Endometrial microvascular endothelial cells (primary cell): Measurements from ENCODE around the gene MYLK3. TPM values are rescaled to one million over a fixed set of nuclear protein-coding genes. Genes with fewer than 3 reads are reported as not detected.
"Not testable (repeated sequence)": the region's sequence is repeated elsewhere in the genome, so short reads cannot be mapped to it uniquely, and the experiment has no call there.

ENCODE experiments used
- in situ Hi-C: cut with HindIII; loops from 2 replicates; pipeline ENCODE4 v1.10.0; 2017; ENCODE audit warnings: low sequenced_read_pairs, low pct_unique_long_range_greater_than_20kb; ENCODE audit errors: inconsistent ontology term
- total RNA-seq: library from RNA; depleted of rRNA; stranded (reverse); fragments of >200 nt; gene quantifications from one replicate; pipeline ENCODE4 v1.2.3, GENCODE V29; 2015; ENCODE audit errors: inconsistent ontology term

The MYLK3 gene
- total RNA-seq, 1 donor from 2014 or later = not detected

DNA sequence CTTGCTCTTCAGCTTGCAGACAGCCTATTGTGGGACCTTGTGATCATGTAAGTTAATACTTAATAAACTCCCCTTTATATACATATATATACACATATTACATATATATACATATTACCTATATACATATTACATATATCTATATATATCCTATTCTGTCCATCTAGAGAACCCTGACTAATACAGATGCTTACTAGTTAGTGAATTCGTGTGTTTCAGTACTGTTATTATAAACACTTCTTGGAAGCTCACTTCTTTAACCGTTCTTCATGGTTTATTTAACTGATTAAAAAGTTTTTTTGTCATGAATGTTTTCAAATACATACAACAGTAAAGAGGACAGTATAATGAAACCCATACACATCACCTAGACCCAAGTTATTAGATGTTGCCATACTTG lies 46.1 kb downstream of the MYLK3 start:
- in situ Hi-C loops = no loop called here

DNA sequence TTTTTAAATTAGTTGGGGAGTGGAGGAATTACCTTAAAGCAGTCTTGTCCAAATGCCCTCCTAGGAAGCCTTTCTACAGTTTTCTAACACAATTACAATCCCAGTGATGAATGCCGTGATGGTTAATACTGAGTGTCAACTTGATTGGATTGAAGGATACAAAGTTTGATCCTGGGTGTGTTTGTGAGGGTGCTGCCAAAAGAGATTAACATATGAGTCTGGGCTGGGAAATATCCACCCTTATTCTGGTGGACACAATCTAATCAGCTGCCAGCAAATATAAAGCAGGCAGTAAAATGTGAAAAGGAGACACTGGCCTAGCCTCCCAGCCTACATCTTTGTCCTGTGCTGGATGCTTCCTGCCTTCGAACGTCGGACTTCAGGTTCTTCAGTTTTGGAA lies 46.5 kb downstream of the MYLK3 start:
- in situ Hi-C loops = no loop called here

DNA sequence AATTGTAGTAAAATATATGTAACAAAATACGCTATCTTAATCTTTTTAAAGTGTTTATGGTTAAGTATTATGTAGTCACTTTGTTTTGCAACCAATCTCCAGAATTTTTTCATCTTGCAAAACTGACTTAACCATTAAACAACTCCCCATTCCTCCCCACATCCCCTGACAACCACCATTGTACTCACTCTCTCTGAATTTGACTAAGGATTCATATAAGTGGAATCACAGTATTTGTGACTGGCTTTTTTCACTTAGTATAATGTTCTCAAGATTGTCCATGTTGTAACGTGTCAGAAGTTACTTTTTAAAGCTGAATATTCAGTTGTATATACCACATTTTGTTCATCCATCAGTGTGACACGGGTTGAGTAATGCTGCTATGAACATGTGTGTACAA lies 48.1 kb downstream of the MYLK3 start:
- in situ Hi-C loops = no loop called here

DNA sequence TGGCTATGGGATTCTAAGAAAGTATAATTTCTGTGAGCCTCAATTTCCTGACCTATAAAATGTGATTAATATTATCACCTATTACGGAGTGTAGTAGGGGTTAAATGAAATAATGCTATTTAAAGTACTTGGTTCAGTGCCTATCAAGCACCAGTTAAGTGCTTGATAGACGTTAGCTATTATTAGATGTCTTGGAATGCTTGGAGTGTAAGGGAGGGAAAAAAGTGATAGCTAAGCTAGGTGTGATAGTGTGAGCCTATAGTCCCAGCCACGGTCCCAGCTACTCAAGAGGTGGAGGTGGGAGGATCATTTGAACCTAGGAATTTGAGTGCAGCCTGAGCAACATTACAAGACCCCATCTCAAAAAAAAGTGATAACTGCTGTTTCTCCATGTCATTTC lies 51.2 kb downstream of the MYLK3 start:
- in situ Hi-C loops = no loop called here

- in situ Hi-C loops = no loop called here
These were observed 52.2 kb downstream of the MYLK3 start for GRCh38 chr16:46695937-46696336.

GRCh38 chr16:46693598-46693997 lies 54.5 kb downstream of the MYLK3 start:
- in situ Hi-C loops = no loop called here

DNA sequence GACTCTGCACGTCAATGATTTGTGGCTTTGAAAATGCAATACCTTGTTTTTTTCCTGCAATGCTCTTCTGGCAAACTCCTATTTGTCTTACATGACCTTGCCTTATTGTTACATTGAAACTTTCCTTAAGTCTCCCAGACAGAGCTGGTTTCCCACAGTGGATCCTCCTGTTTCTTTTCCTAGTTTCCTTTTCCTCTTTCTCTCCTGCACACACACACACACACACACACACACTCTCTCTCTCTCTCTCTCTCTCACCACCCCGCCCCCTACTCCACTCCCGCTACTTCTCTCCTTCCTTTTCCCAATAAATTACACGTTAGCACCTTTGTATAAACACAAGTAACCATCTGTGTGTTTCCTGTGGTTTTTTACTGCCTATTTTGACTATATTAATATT lies 56.4 kb downstream of the MYLK3 start:
- in situ Hi-C loops = no loop called here

GRCh38 chr16:46690281-46691178 lies 57.6 kb downstream of the MYLK3 start:
- in situ Hi-C loops = no loop called here

DNA sequence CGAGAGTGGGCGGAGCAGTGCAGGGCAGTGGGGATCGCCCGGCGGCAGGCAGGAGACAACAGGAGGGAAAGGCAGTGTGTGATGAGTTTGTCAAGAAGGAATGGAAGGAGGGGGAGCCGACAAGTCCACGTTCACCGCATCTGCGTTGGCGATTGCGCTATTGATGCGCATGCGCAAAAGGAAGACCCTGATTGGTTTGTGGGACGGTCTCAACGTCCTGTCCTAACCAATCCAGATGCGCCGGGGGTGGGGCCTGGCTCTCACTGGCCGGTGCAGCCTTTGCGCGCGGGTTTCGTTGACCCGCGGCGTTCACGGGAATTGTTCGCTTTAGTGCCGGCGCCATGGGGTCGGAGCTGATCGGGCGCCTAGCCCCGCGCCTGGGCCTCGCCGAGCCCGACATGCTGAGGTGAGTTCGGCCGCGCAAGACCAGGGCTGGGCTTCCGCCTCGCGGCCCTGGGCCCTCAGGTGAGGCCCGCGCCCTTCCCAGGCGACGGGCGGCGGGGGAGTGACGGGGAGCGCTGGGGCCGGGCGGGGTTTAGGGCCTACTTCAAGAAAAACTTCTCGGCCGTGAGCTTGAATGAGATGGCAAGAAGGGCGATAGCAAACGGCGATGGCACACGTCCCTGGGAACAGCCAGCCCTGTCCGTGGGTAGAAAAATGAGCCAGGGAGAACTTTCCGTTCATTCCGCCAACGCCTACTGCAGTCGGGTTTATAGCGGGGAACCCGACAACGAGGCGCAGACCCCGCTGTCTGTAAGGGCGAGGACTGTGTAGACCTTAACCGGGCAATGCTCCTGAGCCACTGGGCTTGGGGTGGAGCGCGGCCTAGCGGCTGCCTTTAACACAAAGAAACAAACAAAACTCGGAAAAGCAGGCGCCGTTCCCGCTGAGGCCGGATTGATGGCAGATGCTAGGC lies 58.5 kb downstream of the MYLK3 start, which contains the start of gene ORC6:
ORC6 (plus strand) TSS at position 295 of the 916 bp plus-strand sequence; CDS start at position 342, 47 bp downstream.
- in situ Hi-C loops = no loop called here

DNA sequence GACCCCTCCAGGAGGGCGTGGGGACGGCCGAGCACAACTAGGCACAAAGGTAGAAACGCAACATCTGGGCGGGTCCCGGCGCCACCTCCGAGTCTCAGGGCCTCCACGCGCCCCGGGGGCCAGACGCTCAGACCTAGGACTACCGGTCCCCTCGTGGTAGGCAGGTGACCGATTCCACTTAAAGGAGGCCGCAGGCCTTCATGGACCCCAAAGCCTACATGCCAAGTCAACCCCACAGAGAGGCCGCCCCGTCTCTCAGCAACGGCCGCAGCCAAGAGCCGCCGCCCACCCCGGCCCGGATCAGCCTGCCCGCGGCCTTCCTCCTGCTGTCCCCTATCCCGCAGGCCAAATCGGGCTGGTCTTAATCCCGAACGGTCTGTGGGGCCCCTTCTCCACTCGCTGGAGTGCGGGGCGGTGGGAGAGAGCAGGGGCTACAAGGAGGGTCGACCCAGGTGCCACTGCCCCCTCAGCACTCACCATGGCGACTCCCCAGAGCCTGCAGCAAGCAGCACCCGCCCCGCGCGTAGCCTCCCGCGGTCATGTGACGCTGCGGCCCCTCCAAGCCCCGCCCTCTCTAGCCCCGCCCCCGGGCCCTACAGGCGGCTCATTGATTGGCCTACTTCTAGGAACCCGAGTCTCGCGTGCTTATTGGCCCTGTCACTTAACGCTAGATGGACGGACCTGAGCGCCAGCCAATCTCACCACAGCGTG lies 59.3 kb downstream of the MYLK3 start, which contains the start of gene VPS35:
VPS35 (minus strand) TSS at position 525 of the 711 bp plus-strand sequence; CDS start at position 480, 45 bp downstream.
- in situ Hi-C loops = no loop called here

DNA sequence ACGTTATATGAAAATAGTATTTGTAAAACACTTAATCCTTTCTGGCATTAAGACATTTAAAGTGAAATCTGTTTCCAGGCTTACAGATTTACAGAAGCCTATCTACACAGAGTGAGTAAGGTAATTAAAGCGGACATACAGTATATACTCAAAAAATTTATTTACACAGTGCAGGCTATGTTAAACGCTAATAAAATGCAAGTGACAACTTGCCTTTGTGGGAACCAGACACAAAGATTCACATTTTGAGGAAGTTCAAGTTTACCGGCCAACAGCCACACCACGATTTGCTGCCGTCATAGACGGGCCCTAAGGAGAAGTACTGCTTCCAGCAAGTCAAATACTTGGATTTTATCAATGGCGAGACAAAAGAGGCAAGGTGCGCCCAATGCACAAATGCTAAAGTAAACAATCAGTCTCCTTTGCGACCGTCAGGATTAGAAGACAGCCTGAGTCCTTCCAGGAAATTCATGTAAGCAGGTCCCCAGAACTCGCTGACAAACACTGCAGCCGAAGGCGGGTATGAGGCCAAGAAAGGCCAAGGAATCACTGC lies 60.0 kb downstream of the MYLK3 start:
- in situ Hi-C loops = no loop called here

GRCh38 chr16:46687486-46687885 lies 60.7 kb downstream of the MYLK3 start:
- in situ Hi-C loops = no loop called here

GRCh38 chr16:46686815-46687473 lies 61.2 kb downstream of the MYLK3 start:
- in situ Hi-C loops = no loop called here

DNA sequence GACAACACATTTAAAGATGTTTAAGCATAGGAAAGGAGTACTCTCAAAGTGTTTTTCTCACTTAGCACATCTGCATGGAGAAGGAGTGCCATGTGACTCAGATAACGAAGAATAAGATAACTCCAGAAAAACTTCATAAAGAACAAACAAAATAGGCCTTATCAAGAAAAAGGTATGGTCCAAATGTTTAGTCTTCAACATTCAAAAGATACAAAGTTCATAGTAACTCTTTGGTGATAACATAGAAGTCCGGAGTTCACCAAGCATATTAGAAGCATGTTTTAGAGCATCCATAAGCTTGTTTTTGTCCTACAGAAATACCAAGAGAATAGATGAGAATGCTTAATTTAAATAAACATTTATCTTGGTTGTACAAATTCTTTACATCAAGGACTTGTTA lies 66.3 kb downstream of the MYLK3 start:
- in situ Hi-C loops = not testable (repeated sequence)

GRCh38 chr16:46677943-46678342 lies 70.2 kb downstream of the MYLK3 start:
- in situ Hi-C loops = not testable (repeated sequence)

- in situ Hi-C loops = no loop called here
These were observed 74.7 kb downstream of the MYLK3 start for GRCh38 chr16:46673320-46674013.

DNA sequence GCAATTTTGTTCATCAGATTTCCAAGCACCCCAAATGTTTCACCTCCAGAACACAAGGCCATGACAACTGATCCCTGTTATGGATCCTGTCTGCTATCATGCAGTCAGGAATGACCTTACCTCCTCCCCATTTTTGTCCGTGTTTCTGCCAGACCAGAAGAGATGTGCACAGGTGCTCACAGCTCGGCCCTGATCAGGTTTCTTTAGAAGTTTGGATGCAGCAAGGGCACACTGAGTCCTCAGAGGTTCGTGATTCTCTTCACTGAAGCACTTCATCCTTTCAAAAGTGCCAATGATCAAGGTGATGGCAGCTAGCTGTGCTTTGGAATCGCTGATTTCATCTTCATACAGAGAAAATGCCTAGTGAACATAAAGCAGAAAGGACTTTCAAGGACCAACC lies 86.0 kb downstream of the MYLK3 start:
- in situ Hi-C loops = no loop called here

GRCh38 chr16:46658925-46659324 lies 89.2 kb downstream of the MYLK3 start:
- in situ Hi-C loops = no loop called here
